Measurements from ENCODE around the gene NAPSA.

The NAPSA gene

GRCh38 chr19:50318438-50318837 lies 47.0 kb downstream of the NAPSA start:
- TF ChIP-seq, protein P1, sequence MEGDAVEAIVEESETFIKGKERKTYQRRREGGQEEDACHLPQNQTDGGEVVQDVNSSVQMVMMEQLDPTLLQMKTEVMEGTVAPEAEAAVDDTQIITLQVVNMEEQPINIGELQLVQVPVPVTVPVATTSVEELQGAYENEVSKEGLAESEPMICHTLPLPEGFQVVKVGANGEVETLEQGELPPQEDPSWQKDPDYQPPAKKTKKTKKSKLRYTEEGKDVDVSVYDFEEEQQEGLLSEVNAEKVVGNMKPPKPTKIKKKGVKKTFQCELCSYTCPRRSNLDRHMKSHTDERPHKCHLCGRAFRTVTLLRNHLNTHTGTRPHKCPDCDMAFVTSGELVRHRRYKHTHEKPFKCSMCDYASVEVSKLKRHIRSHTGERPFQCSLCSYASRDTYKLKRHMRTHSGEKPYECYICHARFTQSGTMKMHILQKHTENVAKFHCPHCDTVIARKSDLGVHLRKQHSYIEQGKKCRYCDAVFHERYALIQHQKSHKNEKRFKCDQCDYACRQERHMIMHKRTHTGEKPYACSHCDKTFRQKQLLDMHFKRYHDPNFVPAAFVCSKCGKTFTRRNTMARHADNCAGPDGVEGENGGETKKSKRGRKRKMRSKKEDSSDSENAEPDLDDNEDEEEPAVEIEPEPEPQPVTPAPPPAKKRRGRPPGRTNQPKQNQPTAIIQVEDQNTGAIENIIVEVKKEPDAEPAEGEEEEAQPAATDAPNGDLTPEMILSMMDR (IDR thresholded peaks at IDR 0.05; ENCODE audit: low read depth, low read length, missing control alignments) = no peak
- DNase-seq (ENCODE audit: low read depth) = no peak
- H3K4me3 ChIP-seq (ENCODE audit: low read depth, low read length) = no peak overlapping the region

GRCh38 chr19:50317115-50317514 lies 48.3 kb downstream of the NAPSA start:
- no peak overlapping the region for H3K4me3 ChIP-seq (ENCODE audit: low read depth, low read length)
- TF ChIP-seq, protein P1 (IDR thresholded peaks at IDR 0.05; ENCODE audit: low read depth, low read length, missing control alignments) = no peak
- DNase-seq (ENCODE audit: low read depth) = no peak

GRCh38 chr19:50315773-50316448 lies 49.5 kb downstream of the NAPSA start:
- no peak for DNase-seq (ENCODE audit: low read depth)
- TF ChIP-seq, protein P1 (IDR thresholded peaks at IDR 0.05; ENCODE audit: low read depth, low read length, missing control alignments) = peak; percentile 25
- H3K4me3 ChIP-seq (ENCODE audit: low read depth, low read length) = no peak overlapping the region

DNA sequence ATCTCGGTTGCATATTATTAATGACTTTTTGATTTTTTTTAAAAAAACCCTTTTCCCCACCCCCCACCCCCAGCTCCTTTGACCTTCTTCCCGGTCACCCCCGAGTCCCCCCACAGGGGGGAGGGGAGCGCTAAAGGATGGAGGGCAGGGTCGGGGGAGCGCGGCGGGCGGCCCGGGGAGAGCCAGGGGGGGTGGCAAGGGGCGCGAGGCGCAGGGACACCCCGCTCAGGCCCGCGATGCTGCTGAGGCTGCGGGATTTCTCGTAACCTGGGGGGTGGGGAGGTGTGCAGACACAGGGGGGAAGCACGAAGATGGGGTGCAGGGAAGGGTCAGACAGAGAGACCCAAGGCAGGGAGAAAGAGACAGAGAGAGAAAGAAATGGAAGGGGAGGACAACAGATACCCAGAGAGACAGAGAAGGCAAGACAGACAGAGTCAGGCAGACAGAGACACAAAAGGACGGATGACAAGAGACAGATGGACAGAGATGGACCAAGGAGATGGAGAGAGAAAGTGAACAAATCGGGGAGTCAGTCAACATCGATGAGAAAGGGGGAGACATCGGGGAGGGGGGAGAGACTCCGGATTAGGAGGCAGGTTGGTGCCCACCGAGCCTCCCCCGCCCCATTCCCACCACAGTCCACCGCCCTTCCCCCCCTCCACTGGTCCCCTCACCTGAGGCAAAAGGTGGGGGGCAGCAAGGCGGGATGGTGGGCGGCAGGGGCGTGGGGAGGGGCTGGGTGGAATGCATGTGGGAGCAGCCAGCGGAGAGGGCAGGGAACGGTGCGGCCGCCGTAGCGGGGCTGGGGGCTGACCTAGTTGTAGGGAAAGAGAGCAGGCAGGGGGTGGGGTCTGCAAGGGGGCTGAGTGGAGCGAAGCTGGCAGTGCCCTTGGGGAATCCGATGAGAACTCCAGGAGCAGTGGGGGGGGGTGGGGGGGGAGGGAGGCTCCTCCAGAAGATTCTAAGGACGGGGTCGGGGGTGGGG lies 50.4 kb downstream of the NAPSA start:
- TF ChIP-seq, protein P1 (IDR thresholded peaks at IDR 0.05; ENCODE audit: low read depth, low read length, missing control alignments) = no peak
- DNase-seq (ENCODE audit: low read depth) = no peak
- H3K4me3 ChIP-seq (ENCODE audit: low read depth, low read length) = no peak overlapping the region

GRCh38 chr19:50313812-50314536 lies 51.5 kb downstream of the NAPSA start:
- no peak overlapping the region for H3K4me3 ChIP-seq (ENCODE audit: low read depth, low read length)
- no peak for DNase-seq (ENCODE audit: low read depth)
- TF ChIP-seq, protein P1 (IDR thresholded peaks at IDR 0.05; ENCODE audit: low read depth, low read length, missing control alignments) = no peak

DNA sequence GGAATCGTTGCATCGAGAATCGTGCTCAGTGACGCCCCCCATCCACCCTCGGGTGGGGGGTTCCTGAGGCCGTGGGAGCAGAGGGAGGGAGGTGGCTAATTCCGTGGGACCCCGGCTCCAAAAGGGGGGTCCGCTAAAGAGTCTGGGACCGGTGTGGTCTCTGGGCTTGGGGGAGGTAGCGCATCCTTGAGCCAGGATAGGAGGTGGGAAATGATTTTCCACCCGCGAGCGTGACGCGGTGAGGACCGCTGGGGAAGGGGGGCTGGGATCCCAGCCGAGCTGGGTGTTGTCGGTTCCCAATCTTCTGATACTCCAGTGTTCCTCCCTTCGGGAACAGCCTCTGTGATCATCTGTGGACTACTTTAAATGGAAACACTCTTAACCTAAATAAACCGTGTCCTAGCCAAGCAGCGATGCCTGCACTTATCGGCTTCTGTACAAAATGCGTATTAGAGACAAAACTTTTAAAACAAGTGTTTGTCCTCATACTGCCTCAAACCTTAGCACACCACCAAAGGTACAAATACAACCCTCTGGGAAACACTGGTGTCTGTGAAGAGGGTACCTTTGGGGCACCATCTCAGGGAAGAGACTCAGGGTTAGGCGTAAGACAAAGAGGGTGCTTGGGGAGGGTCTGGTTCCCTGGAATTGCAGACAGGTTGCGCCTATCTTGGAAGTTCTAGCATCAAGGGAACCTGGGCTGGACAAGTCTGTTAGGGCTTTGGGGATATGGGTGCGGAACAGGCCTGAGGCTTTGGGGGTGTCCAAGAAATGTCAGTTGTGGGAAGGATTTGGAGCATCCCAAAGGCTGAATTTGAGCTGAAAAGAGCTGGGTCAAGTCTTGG lies 52.2 kb downstream of the NAPSA start:
- no peak overlapping the region for H3K4me3 ChIP-seq (ENCODE audit: low read depth, low read length)
- TF ChIP-seq, protein P1 (IDR thresholded peaks at IDR 0.05; ENCODE audit: low read depth, low read length, missing control alignments) = no peak
- no peak for DNase-seq (ENCODE audit: low read depth)

Data from GM12864 (cell line).